DND-41 (cell line): ENCODE results near the gene RUNX1.

Experiments used
- ATAC-seq: fragments of 200-7000 bp; cut with Tn5 transposase; 3 replicates; pipeline ENCODE4 v1.9.1; 2021; ENCODE audit warnings: low read depth; ENCODE audit not compliant: insufficient read depth
- DNase-seq: peaks from one replicate; pipeline ENCODE4 v3.0.0-alpha.2; 2020
- H2AFZ ChIP-seq: 2 replicates; pipeline ENCODE4 v1.6.0; 2012; ENCODE audit warnings: low read depth, low read length
- H3K27ac ChIP-seq: 2 replicates; pipeline ENCODE4 v1.5.1; 2012; ENCODE audit warnings: low read length, inconsistent platforms
- H3K27me3 ChIP-seq: fragments of 200-600 bp; sonication (generic); 2 replicates; pipeline ENCODE4 v1.6.0; 2012; ENCODE audit warnings: low read length, mild to moderate bottlenecking, inconsistent platforms; ENCODE audit not compliant: insufficient read depth, poor library complexity
- H3K36me3 ChIP-seq: 2 replicates; pipeline ENCODE4 v1.5.1; 2012; ENCODE audit warnings: low read length, inconsistent platforms; ENCODE audit not compliant: insufficient read depth
- H3K4me1 ChIP-seq: 2 replicates; pipeline ENCODE4 v1.5.1; 2012; ENCODE audit warnings: mild to moderate bottlenecking, low read length; ENCODE audit not compliant: insufficient read depth
- H3K4me2 ChIP-seq: 2 replicates; pipeline ENCODE4 v1.6.0; 2012; ENCODE audit warnings: mild to moderate bottlenecking, moderate library complexity, low read length, inconsistent platforms; ENCODE audit not compliant: insufficient read depth
- H3K4me3 ChIP-seq, 2 experiments: fragments of 200-600 bp in 1 of 2; shearing (Covaris generic) in 1 of 2; 2 replicates each; pipeline ENCODE4 v1.5.1; 2012 to 2016; ENCODE audit warnings: inconsistent platforms in 2 of 2, low read length in 2 of 2, mild to moderate bottlenecking in 2 of 2, low read depth in 1 of 2, moderate library complexity in 1 of 2
- H3K79me2 ChIP-seq: 2 replicates; pipeline ENCODE4 v1.6.0; 2012; ENCODE audit warnings: low read length, inconsistent platforms; ENCODE audit not compliant: insufficient read depth
- H3K9ac ChIP-seq: 2 replicates; pipeline ENCODE4 v1.6.0; 2012; ENCODE audit warnings: low read depth, mild to moderate bottlenecking, inconsistent platforms, low read length, moderate library complexity
- H3K9me3 ChIP-seq: 2 replicates; pipeline ENCODE4 v1.5.1; 2012; ENCODE audit warnings: low read length, moderate library complexity, mild to moderate bottlenecking, inconsistent platforms; ENCODE audit not compliant: insufficient read depth, severe bottlenecking
- H4K20me1 ChIP-seq: 2 replicates; pipeline ENCODE4 v1.6.0; 2012; ENCODE audit warnings: low read length; ENCODE audit not compliant: insufficient read depth
- CTCF ChIP-seq: IDR thresholded peaks from 2 replicates; pipeline ENCODE4 v1.5.1; 2012; ENCODE audit warnings: borderline replicate concordance, low read length, moderate library complexity, mild to moderate bottlenecking; ENCODE audit not compliant: poor library complexity, severe bottlenecking; ENCODE audit errors: extremely low read depth
- EZH2 ChIP-seq: IDR thresholded peaks from 3 replicates; pipeline ENCODE4 v1.6.1; 2012; ENCODE audit warnings: borderline replicate concordance, low read depth, mild to moderate bottlenecking, moderate library complexity, low read length, inconsistent platforms; ENCODE audit not compliant: severe bottlenecking

The RUNX1 gene

DNA sequence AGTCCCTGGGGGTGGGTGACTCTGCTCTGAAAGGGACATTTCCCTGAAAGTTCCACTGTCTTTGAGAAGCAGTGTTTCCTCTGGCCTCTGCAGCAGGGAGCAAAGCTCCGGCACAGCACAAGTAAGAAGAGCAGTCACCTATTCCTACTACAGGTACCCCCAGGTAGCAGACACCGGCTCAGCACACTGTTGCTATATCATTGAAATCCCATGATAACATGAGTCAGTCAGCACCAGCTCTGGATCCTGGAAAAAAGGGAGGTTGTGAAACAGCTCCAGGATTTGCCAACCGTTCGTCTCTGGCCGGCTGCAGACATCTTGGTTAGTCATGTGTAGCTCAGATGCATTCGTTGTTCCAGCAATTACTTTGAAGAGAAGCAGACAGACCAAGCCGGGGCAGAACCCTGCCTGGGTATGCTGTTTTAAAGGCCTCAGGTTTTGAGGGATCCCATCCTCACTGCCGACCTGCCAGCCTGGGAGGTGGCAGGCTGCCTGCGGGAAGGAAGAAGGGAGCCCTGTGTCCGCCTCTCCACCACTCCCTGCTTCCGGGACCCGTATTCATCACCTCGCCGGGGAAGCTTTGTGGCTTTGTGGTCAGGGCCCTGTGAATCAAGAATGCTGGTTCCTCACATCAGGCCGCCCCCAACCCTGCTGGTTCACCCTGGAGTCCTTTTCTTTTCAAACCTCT, 241.1 kb downstream of the RUNX1 start:
- Histone ChIP-seq H4K20me1 (peaks cover 36% of the 10 kb centered on the region; the same call in 1 of the 2 replicates), H3K9ac (no peak overlapping the region), H3K4me3 (no peak overlapping the region), H3K36me3 (peaks cover 89% of the 10 kb centered on the region), H3K79me2 (peaks cover 78% of the 10 kb centered on the region), H3K27ac (peak overlapping the region; percentile 26; the same call in 1 of the 2 replicates), H3K9me3 (no peaks in the 10 kb centered on the region), H3K27me3 (no peaks in the 10 kb centered on the region), H3K4me1 (no peaks in the 10 kb centered on the region), H3K4me2 (no peak overlapping the region), H2AFZ (no peak overlapping the region)
- ATAC-seq (0 out of 3 replicates have a peak, but pooled peaks have one; percentile 8), DNase-seq (no peak)
- TF ChIP-seq CTCF (no peak), EZH2 (no peak)

DNA sequence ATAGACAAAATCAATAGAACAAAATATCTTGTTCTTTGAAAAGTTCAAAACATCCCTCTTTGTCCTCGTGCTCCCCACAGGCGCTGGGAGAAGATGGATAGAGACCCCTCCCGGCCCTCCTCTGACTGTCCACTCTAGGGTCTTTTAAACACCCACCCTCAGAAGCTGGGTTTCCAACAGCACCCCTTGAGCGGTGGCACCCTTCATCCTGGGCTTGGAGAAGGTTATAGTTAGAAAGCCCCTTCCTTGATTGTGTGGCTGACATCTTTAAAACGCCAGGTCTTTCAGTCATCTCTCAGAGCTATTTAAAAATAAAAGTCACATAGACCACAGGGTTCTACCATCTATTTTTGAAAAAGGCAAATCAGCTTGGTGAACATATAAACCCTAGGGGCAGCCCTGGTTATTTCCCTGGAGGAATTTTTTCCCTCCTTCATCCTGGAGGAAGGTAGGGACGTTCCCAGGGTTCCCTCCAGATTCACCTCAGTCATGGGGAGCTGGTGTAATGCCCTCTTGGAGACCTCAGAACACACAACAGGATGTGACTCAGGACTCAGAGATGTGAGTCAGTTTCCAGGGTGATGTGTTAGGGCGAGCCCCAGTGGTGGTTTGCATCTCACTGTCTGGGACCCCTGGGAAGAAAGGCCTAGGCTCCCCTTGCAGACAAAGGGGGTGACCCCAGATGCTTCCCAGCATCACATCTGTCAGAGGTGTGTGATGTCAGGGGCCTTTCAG, 241.8 kb downstream of the RUNX1 start:
- DNase-seq (no peak), ATAC-seq (peak; percentile 59)
- Histone ChIP-seq H2AFZ (no peak overlapping the region), H3K4me3 (no peak overlapping the region), H3K9me3 (no peaks in the 10 kb centered on the region), H3K4me1 (no peaks in the 10 kb centered on the region), H3K36me3 (peaks cover 89% of the 10 kb centered on the region), H3K27me3 (no peaks in the 10 kb centered on the region), H4K20me1 (peaks cover 40% of the 10 kb centered on the region; the same call in 1 of the 2 replicates), H3K79me2 (peaks cover 78% of the 10 kb centered on the region), H3K9ac (no peak overlapping the region), H3K4me2 (no peak overlapping the region), H3K27ac (peak overlapping the region; percentile 26; the same call in 1 of the 2 replicates)
- TF ChIP-seq CTCF (no peak), EZH2 (no peak)

DNA sequence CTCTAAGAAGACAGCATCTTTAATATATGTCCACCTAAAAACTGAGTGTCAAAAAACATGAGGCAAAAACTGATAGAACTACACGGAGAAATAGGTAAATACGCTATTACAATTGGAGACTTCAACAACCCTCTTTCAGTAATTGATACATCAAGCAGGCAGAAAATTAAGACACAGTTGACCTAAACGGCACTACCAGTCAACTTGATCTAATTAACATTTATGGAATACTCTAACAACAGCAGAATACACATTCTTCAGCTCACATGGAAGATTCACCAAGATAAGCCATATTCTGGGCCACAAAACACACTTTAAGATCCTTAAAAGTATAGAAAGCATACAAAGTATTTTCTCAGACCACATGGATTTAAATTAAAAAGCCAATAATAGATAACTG, 242.7 kb downstream of the RUNX1 start:
- no peaks in the 10 kb centered on the region for H3K4me1 ChIP-seq
- H3K9me3 ChIP-seq: no peaks in the 10 kb centered on the region
- no peak overlapping the region for H3K27ac ChIP-seq
- H3K4me2 ChIP-seq: no peak overlapping the region
- TF ChIP-seq EZH2: no peak
- TF ChIP-seq CTCF: no peak
- peaks cover 89% of the 10 kb centered on the region for H3K36me3 ChIP-seq
- H3K27me3 ChIP-seq: no peaks in the 10 kb centered on the region
- no peak overlapping the region for H2AFZ ChIP-seq
- peaks cover 43% of the 10 kb centered on the region; the same call in 1 of the 2 replicates for H4K20me1 ChIP-seq
- ATAC-seq (no peak), DNase-seq (no peak)
- peaks cover 78% of the 10 kb centered on the region for H3K79me2 ChIP-seq
- no peak overlapping the region for H3K4me3 ChIP-seq
- no peak overlapping the region for H3K9ac ChIP-seq
